Measurements from ENCODE around the gene SEPTIN6.

DNA sequence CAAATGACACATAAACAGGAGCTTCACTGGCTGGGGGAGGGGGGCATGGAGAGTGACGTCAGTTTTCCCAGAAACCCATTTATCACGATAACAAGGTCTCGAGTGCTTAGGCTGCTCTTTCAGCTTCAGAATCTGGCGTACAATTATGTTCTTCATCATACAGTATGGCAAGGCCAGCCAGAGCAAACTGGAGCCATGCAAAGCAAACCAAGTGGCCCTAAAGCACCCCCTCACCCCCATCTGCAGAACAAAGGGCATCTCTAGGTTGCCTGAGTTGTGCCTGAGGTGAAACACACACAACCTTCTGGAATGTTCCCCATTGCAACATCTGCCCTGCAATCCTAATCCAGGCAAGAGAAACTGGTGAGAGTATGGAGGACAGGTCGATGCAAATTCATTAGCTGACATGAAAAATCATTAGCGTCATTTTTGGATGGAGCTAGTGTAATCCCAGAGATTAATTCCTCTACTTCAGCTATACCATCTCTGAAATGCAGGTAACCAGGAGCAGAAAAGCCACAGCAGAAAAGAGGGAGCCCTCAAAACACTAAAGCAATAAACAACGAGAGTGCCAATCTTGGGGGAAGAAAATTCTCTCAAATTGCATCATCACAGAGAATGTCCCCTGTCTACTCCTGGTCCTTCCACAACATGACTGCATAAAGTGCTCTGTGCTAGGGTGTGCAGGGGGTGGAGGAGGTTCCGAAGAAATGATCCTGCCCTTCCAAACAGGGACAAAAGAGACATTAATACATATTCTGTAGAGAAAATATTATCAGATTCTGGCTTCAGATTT is 1.8 kb downstream of the SEPTIN6 start:
- TF ChIP-seq, protein P1, sequence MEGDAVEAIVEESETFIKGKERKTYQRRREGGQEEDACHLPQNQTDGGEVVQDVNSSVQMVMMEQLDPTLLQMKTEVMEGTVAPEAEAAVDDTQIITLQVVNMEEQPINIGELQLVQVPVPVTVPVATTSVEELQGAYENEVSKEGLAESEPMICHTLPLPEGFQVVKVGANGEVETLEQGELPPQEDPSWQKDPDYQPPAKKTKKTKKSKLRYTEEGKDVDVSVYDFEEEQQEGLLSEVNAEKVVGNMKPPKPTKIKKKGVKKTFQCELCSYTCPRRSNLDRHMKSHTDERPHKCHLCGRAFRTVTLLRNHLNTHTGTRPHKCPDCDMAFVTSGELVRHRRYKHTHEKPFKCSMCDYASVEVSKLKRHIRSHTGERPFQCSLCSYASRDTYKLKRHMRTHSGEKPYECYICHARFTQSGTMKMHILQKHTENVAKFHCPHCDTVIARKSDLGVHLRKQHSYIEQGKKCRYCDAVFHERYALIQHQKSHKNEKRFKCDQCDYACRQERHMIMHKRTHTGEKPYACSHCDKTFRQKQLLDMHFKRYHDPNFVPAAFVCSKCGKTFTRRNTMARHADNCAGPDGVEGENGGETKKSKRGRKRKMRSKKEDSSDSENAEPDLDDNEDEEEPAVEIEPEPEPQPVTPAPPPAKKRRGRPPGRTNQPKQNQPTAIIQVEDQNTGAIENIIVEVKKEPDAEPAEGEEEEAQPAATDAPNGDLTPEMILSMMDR (IDR thresholded peaks at IDR 0.05): no peak
- no peak for TF ChIP-seq POLR2A (IDR thresholded peaks at IDR 0.05)
